PC-3 (cell line): ENCODE results near the gene TCHH.

Experiments used
- EZH2 ChIP-seq: fragments of 300-600 bp; sonication (generic); IDR thresholded peaks from one replicate; pipeline ENCODE4 v1.6.1; 2017; ENCODE audit warnings: antibody characterized with exemption, mild to moderate bottlenecking, low read length; ENCODE audit not compliant: unreplicated experiment
- EZH2phosphoT487 ChIP-seq: fragments of 300-600 bp; sonication (generic); IDR thresholded peaks from 2 replicates; pipeline ENCODE4 v1.6.1; 2018; ENCODE audit warnings: mild to moderate bottlenecking, antibody characterized with exemption, low read length, borderline replicate concordance
- TF ChIP-seq, protein P1 (sequence below): fragments of 300-600 bp; sonication (generic); conservative IDR thresholded peaks from 2 replicates; pipeline ENCODE4 v1.5.1; 2017; ENCODE audit warnings: antibody characterized with exemption, low read depth, mild to moderate bottlenecking, low read length

DNA sequence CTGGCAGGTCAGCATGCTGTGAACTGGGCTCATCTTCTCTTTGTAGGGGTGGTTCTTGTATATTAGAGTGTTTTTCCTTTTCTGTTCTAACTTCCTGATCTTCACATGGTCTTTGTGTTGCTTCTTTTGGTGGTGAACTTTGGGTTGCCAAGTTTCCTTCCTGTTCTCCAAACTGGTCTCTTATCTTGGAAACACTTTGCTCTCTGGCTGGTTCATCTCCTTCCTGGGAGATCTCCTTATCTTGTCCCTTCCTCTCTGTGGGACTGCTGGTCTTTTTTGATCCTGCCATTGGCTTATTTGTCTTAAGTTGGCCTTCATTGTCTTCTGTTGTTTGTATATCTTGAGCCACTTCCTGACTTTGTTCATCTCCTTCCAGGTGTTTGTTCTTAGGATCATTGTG, 28.5 kb downstream of the TCHH start:
- TF ChIP-seq, protein P1, sequence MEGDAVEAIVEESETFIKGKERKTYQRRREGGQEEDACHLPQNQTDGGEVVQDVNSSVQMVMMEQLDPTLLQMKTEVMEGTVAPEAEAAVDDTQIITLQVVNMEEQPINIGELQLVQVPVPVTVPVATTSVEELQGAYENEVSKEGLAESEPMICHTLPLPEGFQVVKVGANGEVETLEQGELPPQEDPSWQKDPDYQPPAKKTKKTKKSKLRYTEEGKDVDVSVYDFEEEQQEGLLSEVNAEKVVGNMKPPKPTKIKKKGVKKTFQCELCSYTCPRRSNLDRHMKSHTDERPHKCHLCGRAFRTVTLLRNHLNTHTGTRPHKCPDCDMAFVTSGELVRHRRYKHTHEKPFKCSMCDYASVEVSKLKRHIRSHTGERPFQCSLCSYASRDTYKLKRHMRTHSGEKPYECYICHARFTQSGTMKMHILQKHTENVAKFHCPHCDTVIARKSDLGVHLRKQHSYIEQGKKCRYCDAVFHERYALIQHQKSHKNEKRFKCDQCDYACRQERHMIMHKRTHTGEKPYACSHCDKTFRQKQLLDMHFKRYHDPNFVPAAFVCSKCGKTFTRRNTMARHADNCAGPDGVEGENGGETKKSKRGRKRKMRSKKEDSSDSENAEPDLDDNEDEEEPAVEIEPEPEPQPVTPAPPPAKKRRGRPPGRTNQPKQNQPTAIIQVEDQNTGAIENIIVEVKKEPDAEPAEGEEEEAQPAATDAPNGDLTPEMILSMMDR, result no peak
- TF ChIP-seq EZH2 (no peak), EZH2phosphoT487 (no peak)
